Measurements from ENCODE around the gene LASP1NB.
"Not testable (repeated sequence)": the region's sequence is repeated elsewhere in the genome, so short reads cannot be mapped to it uniquely, and the experiment has no call there.

Gene LASP1NB

DNA sequence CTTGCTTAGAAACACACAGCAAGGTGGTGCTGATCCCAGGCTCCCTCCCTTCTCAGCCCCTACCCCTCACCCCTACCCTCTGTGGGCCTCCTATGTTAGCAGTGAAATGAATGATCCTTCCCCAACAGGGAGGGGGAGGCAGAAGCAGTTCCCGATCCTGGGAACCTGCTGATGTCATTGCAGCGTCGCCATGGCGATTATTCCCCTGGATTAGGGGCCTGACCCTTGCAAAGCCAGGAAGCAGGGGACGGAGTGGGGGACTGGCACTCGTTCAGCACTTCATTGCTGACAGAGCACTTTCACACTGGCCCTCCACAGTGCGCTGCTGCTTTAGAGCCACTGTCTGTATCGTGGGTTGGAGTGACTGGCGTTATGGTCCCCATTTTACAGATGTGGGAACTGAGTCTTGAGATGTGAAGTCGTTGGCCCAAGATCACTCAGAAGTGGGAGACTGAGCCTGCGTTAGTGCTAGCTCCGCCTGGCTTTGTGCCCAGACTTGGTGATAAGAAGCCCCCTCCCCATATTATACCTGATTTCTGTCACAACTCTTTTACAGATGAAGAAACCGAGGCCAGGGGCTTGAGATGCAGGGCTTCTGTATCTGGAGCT is 29.0 kb upstream of the LASP1NB start:
- DNase-seq (ENCODE audit: extremely low read depth in 1 of 2, low read depth in 1 of 2), result no peak

DNA sequence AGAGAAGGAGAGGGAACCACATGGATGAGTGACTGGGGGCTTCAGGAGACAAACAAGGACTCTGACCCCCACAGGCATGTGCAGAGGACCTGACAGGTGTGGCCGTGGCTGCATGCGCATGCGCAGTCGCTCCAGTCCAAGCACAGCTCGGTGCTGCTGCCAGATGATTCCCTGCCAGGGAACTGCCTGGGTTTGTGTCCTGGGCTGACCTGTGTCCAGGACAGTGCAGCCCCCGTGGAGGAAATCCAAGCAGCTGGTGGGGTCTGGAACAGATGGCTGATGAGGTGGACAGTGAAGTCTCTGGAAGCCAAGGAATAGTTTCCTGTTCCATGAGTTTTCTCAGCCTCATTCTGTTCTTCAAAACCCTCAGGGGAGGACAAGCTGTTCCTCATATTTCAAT is 28.2 kb upstream of the LASP1NB start:
- no peak for DNase-seq (ENCODE audit: extremely low read depth in 1 of 2, low read depth in 1 of 2)

DNA sequence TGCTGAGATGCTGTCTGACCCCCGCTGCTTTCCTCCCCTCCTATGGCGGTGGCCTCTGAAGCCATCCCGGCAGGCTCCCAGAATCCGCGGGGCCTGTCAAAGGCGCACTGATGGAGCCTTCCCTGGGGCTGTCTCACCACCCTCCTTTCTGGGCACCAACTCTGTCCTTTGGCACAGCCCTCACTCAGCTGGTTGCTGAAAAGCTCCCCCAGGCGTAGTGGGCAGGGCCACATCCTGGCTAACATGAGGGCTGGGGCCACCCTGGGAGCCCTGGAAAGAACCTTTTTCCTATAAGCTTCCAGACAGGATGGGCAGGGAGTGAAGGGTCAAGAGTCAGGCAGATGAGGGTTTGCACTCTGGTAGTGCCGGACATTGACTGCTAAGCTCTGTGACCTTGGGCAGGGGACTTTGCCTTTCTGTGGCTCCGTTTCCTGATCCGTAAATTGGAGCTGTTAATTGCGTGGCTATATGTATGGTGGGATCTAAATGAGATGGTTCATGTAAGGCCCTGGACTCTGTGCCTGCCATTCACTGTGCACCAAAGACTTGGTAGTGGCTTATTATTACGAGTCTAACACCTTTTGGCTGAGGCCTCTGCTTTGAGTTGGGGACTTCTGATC is 27.6 kb upstream of the LASP1NB start:
- no peak for DNase-seq (ENCODE audit: extremely low read depth in 1 of 2, low read depth in 1 of 2)

DNA sequence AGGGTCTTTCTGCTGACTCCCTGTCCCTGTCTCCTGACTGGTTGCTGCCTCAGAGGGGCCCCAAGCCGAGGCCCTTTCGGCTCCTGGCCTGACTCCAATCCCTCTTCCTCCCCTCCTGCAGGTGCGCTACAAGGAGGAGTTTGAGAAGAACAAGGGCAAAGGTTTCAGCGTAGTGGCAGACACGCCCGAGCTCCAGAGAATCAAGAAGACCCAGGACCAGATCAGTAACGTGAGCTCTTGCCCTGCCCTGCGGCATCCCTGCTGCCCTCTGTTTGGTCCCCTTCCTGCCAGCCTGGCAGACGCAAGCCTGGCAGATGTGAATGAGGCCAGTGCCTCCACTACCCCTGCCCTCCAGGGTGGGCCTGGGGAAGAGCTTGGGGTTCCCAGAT is 27.1 kb upstream of the LASP1NB start:
- DNase-seq (ENCODE audit: extremely low read depth in 1 of 2, low read depth in 1 of 2), result no peak

DNA sequence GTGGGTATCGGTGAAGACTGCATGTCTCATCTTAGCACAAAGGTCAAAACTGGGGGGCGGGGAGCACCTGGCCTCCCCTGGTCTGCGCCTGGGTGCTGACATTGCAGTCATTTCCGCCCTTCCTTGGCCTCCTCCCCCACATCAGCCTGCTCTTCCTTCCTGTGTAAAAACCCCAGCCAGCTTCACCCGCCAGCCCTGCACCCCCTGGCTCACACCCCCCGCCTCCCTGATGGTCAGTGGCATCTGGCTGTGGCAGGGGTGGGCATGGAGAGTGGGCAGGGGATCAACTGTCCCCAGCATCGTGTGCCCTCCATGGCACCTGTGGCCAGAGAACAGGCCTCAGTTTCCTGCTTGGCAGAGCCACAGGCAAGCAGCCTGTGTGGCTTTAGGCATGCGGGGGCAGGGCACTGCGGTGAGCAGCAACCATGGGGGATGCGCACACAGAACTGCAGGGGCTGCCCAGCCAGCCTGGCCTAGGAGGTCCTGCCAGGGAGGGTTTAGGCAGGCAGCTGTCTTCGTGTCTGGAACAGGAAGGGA is 26.5 kb upstream of the LASP1NB start:
- peak; percentile 79 to 93 for DNase-seq (ENCODE audit: extremely low read depth in 1 of 2, low read depth in 1 of 2)

DNA sequence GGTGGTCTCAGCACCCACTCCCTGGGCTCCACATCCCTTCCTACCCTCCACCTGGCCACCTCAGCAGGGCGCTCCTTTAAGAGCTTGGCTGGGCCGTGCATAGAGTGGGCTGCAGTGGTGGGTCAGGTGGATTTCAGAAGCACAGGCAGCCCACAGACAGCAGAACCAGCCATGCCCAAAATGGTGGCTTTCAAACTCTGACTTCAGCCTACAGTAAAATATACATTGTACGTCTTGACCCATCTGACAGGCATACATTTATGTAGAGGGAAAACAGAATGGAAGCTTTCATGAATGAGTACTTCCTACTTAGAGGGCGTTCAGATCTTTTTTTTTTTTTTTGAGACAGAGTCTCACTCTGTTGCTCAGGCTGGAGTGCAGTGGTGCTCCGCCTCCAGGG is 26.0 kb upstream of the LASP1NB start:
- DNase-seq (ENCODE audit: extremely low read depth in 1 of 2, low read depth in 1 of 2), result no peak

DNA sequence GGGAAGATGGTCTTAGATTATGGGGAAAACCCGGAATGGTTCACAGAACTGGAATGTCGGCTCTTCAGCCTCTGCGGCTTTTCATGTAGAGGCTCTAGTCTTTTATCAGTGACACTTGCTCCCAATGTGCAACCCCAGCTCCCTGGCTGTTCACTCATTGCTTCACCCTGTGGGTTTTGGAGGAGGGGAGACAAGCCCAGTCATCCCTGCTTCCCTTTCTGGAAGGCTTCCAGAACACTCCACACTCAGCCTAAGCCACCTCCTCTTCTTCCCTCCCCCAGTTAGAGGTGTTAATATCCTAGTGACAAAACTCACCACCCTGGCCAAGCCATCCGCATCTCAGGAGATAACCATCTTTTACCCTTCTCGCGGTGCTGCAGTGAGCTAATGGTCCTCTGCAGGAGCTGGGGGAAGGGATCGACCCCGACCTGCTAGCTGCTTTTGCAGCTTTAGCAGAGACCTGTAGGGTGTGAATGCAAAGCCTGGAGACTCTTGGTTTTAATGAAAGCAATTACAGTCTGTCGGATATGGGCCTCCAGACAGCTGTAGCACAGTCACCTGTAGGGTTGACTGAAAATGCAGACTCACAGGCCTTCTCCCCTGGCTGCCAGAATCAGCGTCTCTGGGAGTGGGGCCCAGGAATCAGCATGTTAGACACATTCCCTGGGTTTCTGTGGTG is 24.3 kb upstream of the LASP1NB start:
- DNase-seq (ENCODE audit: extremely low read depth in 1 of 2, low read depth in 1 of 2), result no peak

DNA sequence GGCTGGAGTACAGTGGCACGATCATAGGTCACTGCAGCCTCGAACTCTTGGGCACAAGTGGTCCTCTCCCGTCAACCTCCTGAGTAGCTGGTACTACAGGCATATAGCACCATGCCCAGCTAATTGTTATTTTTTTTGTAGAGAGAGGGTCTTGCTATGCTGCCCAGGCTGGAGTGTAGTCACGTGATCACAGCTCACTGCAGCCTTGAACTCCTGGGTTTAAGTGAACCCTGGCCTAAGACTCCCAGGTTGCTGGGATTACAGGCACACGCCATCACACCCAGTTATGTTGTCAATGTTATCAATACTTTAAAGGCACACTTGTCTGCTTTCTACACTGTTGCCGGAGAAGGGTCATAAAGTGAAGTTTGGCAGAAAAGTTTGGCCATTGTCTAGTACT is 22.0 kb upstream of the LASP1NB start:
- DNase-seq (ENCODE audit: extremely low read depth in 1 of 2, low read depth in 1 of 2), result no peak

DNA sequence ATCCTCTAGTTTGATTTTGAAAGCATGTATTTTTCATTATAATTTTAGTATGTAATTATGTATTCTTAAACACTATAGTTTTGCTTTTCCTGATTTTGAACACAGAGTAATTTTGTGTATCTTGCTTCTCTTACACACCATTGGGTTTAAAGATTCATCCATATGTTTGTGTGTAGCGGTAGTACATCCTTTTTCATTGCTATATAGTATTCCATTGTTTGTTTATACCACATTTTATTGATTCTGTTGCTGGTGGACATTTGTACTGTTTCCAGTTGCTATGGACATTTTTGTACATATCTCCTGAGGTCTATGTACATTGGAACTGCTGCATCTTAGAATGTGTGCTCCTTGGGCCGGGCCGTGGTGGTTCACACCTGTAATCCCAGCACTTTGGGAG is 20.5 kb upstream of the LASP1NB start:
- no peak for DNase-seq (ENCODE audit: extremely low read depth in 1 of 2, low read depth in 1 of 2)

DNA sequence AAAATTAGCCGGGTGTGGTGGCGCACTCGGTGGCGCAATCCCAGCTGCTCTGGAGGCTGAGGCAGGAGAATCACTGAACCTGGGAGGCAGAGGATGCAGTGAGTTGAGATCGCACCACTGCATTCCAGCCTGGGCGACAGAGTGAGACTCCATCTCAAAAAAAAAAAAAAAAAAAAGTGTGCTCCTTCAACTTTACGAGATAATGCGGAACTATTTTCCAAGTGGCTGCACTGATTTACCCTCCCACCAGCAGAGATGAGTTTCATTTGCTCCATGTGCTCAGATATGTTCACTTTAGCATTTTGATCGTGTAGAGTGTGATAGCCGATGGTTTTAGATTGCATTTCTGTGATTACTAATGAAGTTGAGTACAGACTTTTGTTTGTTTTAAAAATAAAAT is 20.0 kb upstream of the LASP1NB start:
- DNase-seq (ENCODE audit: extremely low read depth in 1 of 2, low read depth in 1 of 2), result no peak

DNA sequence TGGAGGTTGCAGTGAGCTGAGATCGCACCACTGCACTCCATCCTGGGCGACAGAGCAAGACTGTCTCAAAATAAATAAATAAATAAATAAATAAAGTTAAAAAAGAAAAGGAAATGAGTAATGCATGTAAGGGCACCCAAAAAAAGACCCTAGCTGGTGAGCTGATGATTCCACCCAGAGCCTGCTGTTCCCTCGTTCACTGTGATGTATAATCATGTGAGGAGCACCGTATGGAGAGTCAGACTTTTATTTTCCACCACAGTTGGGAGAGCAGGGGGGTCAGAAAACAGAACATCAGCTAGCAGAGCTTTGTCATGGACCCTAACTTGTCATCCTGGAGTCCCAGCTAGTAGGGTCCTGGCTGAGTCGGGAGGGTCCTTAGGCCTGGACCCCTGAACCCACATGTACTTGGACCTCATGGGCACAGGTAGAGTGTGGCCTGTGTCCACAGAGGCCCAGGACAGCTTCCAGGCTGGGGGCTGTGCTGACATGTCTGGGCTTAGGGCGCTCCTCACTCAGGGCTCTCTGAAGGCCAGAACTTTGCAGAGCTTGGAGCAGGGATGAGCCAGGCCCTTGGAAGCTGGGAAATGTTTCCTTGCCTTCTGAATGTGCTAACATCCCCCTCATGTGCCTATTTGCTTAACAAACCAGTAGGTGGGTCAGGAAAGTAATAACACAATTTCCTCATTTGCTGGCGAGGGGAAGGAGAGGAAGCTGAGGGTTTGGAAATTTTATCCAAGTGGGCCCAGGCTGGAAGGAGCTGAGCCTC is 18.8 kb upstream of the LASP1NB start:
- no peak for DNase-seq (ENCODE audit: extremely low read depth in 1 of 2, low read depth in 1 of 2)

DNA sequence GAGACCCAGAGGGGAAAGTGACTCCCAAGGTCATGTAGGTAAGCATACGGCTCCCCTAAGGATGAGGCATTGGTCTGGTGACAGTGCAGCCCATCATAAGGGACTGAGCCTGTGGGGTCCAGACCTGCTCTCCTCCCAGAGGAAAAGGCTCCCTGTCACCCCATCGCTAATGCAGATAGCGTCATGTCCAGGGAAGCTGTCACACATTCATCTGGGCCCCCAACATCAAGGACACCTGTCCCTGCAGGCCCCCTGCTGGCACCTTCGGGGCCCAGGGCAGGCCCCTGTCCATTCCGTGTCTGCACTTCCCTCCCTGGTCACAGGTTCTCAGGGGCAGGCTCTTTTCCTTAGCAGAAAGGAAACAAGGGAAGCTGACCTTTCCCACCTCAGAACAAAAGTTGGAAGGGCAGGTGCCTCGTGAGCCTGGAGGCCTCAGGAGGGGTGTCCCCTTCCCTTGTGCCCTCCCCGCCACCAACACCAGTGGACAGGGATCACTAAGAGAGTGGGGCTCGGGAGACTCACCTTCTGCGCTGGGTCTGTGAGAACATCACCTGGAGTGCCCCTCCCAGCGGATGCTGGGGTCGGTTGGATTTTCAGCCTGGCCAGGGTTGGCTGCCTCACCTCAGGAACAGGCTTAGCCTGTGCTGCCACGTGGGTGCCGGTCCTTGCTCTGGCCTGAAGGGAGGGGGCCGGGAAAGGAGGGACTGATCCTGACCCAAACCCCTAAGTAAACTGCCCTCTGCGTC is 17.3 kb upstream of the LASP1NB start:
- DNase-seq (ENCODE audit: extremely low read depth in 1 of 2, low read depth in 1 of 2), result no peak

DNA sequence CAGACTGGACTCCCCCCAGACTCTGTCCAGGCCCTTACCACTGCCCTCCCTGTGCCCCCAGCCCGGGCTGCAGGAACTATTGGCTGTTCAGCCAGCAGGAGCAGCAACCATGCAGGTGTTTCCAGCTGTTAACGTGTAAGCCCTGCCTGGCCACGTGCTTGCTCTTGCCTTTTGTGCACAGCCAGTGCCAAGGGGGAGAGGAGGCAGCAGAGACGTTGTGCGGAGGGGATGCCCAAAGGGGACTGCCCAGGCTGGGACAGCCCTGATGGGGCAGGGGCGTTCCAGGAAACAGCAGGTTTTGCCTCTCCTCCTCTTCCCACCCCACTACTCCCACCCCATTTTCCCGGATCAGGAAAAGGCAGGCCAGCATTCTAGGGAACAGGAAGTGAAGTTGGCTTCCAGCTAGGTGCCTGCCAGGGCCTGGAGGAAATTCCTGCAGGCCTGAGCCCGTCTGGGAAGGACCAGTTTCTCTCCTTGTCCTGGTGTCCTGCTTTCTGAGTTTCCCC is 16.7 kb upstream of the LASP1NB start:
- DNase-seq (ENCODE audit: extremely low read depth in 1 of 2, low read depth in 1 of 2), result no peak

DNA sequence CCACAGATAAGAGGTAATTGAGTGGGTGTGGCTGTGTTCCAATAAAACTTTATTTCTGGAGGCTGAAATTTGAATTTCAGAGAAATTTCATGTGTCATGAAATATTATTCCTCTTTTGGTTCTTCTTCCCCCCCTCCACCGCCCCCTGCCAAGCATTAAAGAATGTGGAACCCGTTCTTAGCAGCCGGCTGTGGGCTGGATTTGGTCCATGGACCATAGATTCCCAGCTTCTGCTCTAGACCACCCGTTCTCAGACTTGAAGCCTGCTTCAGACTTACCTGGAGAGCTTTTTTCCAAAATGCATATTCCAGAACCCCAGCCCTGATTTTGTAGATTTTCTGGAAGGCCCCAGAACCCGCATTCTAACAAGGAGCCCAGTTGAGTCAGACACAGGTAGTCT is 15.1 kb upstream of the LASP1NB start:
- DNase-seq (ENCODE audit: extremely low read depth in 1 of 2, low read depth in 1 of 2), result no peak

DNA sequence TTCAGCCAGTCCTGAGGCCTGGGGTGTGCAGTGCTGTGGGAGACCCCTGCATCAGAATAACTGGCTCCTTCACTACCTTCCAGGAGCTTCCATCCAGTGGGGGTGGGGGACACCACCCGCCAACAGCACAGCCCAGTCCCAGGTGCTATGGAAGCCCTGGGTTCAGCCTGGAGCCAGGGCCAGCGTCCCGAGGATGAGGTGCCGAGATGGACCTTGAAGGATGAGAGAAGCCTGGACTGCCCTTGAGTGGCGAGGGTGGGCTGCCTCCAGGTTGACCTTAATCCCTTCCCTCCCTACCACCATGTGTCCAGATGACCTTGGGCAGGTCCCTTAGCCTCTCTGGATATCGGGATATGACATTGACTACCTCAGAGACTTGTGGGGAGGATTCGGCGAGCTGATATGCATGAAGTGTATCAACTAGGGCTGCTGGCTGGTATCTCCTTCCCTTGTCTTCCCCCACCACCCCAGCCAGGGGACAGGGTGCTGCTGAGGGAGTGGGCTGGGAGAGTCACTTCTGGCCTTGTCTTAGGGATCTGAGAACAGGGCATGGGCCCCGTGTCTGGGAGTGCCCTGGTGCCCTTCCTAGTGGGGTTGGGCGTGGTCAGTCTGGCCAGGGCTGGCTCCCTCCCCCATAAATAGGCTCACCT is 14.2 kb upstream of the LASP1NB start:
- no peak for DNase-seq (ENCODE audit: extremely low read depth in 1 of 2, low read depth in 1 of 2)

DNA sequence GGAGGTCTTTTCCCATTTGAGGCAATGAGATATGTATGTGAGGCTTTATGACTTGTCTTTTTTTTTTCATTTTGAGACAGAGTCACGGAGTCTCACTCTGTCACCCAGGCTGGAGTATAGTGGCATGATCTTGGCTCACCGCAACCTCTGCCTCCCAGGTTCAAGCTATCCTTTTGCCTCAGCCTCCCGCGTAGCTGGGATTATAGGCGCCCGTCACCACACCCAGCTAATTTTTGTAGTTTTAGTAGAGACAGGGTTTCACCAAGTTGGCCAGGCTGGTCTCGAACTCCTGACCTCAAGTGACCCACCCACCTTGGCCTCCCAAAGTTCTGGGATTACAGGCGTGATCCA is 13.7 kb upstream of the LASP1NB start:
- DNase-seq (ENCODE audit: extremely low read depth in 1 of 2, low read depth in 1 of 2), result not testable (repeated sequence)

DNA sequence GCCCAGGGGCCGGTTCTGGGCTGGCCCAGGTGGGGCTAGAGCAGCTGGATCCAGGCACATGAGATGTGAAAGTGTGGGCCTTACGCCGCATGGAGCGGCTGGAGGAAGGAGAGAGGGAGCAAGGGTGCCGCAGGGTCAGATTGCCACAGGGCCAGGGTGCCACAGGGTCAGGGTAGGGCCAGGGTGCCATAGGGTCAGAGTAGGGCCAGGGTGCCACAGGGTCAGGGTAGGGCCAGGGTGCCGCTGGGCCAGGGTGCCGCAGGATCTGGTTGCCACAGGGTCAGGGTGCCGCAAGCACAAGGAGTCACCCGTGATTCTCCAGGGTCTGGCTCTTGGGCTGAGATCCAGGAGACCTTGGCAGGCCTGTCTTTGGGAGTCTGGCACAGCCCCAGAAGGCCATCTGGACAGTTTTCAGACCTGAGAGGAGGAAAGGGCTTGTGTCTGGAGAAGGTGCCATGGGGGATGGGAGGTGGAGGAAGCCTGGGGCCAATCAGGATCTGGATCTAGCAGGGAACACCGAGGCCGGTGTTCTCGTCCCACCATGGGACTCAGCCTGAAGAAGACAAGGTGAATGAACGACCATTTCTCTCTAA is 13.1 kb upstream of the LASP1NB start:
- no peak for DNase-seq (ENCODE audit: extremely low read depth in 1 of 2, low read depth in 1 of 2)

DNA sequence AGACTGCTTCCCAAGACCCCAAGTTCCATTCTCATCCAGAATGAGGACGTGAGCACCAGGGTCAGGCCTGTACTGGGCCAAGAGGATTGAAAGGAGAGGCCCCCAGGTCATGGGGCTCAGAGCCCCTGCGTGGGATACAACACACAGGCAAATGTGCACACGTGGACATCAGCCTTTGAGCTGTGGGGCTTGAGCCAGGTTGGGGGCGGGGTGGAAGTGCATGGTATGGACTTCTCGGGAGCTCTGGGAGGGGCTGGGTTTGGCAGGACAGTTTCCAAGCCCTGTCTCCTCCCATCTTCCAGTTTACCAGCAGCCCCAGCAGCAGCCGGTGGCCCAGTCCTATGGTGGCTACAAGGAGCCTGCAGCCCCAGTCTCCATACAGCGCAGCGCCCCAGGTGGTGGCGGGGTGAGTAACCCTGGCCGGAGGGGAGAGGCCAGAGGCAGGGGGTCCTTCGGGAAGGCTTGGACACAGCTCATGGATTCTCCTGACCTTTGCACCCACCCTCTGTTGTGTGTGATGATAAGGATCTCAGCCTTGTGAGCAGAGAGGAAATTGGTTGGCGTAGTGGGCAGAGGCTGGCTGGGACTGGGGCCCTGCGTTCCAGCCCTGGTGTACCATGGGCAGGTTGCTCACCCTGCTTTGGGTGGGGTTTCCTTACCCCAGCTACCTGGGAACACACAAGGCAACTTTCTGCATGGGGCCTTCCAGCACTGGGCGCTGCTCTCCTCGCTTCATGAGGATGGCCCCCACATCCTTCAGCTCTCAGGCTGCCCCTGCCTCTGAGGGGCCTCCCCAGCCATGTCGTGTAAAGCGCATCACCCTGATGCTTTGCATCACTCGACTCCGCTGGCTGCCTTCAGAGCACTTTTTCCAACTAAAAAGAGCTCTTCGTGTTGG is 10.4 kb upstream of the LASP1NB start:
- no peak for DNase-seq (ENCODE audit: extremely low read depth in 1 of 2, low read depth in 1 of 2)

DNA sequence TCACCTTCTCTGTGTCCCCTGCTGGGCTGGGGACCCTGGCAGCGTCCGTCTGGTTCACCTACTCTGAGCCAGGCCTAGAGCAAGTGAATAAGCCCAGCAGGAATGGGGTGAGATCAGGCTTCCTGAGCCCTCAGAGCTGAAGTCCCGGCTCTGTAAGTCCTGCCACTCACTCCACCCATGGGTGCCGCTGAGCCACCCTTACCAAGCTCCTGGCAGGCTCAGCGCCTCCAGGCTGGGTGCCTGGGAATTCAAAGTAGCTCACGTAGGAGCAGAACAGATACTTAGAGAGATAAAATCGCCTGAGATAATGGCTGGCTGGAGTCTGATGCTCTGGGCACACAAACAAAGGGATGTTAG is 9.8 kb upstream of the LASP1NB start:
- no peak for DNase-seq (ENCODE audit: extremely low read depth in 1 of 2, low read depth in 1 of 2)

All from stimulated activated CD8-positive, alpha-beta memory T cell treated with anti-CD3 and anti-CD28 coated beads, Interleukin-7, amount 100 ng/mL, for 48 hours (primary cell).